NOMO-1 treated with dmso at 0.1 percent for 144 hours (cell line): ENCODE results near the gene NXPH3.
"Not testable (repeated sequence)": the region's sequence is repeated elsewhere in the genome, so short reads cannot be mapped to it uniquely, and the experiment has no call there.

ENCODE experiments used
- DNase-seq: peaks from one replicate; lab custom pipeline; 2025; ENCODE audit not compliant: unreplicated experiment; lab: John Stamatoyannopoulos, UW

Gene NXPH3

DNA sequence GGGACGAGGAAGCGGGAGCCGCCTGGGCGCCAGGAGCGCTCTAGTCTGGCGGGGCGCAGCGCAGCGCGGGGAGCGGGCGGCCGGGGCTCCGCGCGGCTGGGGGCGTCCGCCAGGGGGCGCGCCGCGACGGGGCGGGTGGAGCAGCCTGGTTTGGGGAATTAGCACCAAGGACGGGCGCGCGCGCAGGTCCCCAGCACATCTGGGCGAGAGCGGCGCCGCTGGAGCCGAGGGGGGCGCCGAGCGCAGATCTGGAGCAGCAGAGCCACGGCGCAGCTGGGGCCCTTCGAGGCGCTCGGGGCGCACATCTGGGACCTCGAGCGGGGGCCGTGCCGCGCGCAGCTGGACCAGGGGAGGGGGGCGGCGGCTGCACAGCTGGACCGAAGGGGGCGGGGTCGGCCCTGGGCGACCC, at the start of gene NXPH3:
Gene NXPH3 (plus strand): TSS at position 193 of the 409 bp plus-strand sequence. CDS start 349 bp downstream, outside the sequence.
- no peak for DNase-seq

GRCh38 chr17:49527927-49528651, 47.6 kb upstream of the NXPH3 start:
- no peak for DNase-seq

- no peak for DNase-seq
These were observed 46.7 kb upstream of the NXPH3 start for GRCh38 chr17:49528966-49529365.

GRCh38 chr17:49530118-49530517, 45.6 kb upstream of the NXPH3 start:
- no peak for DNase-seq

GRCh38 chr17:49543860-49544259, 31.8 kb upstream of the NXPH3 start:
- no peak for DNase-seq

- no peak for DNase-seq
These were observed 30.5 kb upstream of the NXPH3 start for GRCh38 chr17:49545007-49545660.

- DNase-seq, result no peak
These were observed 29.7 kb upstream of the NXPH3 start for GRCh38 chr17:49545806-49546545.

DNA sequence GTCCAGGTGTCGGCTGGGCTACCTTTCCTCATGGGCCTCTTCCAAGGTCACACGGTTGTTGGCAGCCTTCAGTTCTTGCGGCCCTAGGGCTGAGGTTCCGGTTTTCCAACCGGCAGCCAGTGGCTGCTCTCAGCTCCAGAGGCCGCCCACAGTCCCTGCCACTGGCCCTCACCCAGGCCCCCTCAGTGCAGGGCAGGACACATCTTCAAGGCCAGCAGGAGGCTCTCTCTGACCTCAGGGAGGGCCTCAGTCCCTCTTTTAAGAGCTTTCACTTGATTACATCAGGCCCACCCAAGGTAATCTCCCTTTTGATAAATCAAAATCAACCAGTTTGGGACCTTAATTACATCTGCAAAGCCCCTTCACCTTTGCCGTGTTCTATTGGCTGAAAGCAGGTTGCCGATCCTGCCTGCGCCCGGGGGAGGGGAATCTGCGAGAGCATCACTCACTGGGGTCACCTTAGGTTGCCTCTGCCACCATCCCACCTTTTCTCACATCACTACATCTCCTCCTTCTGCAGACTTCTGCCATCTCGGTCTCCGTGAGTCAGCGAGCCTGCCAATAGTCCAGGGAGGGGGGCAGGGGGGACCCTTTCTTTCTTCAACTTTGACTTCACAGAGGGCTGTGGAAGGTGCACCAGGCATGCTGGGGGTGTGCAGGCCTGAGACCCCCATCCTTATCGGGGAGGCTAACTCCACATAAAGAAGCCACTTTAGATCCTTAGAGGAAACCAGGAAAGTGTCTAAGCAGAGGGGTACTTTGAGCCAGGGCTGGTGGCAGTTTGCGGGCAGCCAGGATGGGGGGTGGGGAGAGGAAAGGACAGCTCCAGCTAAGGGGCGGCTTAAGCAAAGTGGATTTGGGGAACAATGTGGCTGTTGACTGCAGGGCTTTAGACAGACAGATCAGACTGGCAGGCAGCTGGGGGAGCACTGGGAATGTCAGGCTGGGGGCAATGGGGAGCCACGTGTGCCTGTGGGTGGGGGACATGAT, 28.8 kb upstream of the NXPH3 start:
- no peak for DNase-seq

GRCh38 chr17:49547566-49547965, 28.1 kb upstream of the NXPH3 start:
- DNase-seq, result no peak

DNA sequence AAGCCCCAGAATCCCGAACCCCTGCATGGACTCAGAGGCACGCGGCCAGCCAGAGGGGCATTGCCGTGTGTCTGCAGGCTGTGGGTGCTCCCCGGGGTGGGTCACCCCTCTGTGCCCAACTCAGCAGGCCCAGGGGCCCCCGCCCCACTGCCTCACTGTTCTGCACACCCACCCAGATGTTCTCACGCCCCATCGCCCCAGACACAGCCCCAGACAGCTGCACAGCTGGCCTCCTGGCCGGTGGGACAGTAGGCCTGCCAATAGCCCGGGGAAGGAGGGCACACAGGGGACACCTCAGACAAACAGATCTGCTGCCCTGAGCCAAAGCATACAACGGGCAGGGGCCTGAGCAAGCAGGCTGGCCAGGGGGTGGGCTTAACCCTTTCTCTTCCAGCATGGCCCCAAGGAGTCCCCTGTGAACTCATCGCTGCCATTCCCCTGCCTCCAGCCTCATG, 27.6 kb upstream of the NXPH3 start:
- no peak for DNase-seq

- peak; percentile 5 for DNase-seq
These were observed 27.0 kb upstream of the NXPH3 start for GRCh38 chr17:49548506-49549310.

- no peak for DNase-seq
These were observed 26.4 kb upstream of the NXPH3 start for GRCh38 chr17:49549311-49549605.

GRCh38 chr17:49549691-49550678, 25.7 kb upstream of the NXPH3 start:
- no peak for DNase-seq

DNA sequence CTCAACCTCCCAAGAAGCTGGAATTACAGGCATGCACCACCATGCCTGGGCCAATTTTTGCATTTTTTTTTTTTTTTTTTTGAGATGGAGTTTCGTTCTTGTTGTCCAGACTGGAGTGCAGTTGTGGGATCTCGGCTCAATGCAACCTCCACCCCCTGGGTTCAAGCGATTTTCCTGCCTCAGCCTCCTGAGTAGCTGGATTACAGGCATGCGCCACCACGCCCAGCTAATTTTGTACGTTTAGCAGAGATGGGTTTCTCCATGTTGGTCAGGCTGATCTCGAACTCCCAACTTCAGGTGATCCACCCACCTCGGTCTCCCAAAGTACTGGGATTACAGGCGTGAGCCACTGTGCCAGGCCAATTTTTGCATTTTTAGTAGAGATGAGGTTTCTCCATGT, 24.9 kb upstream of the NXPH3 start:
- not testable (repeated sequence) for DNase-seq

- DNase-seq, result no peak
These were observed 24.2 kb upstream of the NXPH3 start for GRCh38 chr17:49551221-49552069.

GRCh38 chr17:49552070-49552751, 23.5 kb upstream of the NXPH3 start:
- DNase-seq, result no peak

- peak; percentile 30 for DNase-seq
These were observed 21.9 kb upstream of the NXPH3 start for GRCh38 chr17:49553676-49554335.
